ENCODE results near the gene KDM1A.

DNA sequence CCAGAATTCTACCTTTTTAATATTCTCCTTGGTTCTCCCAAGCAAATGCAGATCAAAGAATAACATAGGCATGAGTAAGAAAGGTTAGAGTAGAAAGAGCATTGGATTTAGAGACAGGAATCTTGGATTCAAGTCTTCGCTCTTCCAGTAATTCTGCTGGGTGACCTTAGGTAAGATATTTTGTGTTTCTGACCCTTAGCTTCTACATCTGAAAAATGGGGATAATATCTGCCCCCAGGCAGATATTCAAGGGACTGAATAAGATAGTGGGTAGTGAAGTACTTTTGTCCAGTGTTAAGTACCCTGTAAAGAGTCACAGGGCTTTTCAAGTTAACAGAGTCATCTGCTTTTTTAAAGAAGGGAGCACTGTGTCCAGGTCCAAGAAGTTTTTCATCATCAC lies 70.8 kb downstream of the KDM1A start:
- TF ChIP-seq POLR2A (IDR thresholded peaks at IDR 0.05; ENCODE audit: low read depth, low read length) (no peak), TAF1 (IDR thresholded peaks at IDR 0.05; ENCODE audit: low read depth, low read length) (no peak), POLR2AphosphoS5 (IDR thresholded peaks at IDR 0.05; ENCODE audit: low read depth, low read length) (no peak)

All from GM12891 (cell line).